Measurements from ENCODE around the gene LAMA2. TPM values are rescaled to one million over a fixed set of nuclear protein-coding genes. Genes with fewer than 3 reads are reported as not detected.

The LAMA2 gene
- total and polyA plus RNA-seq, 7 donors = 0.46 to 131 (median 59.6) TPM

GRCh38 chr6:129497481-129498441, 614.8 kb downstream of the LAMA2 start:
- intact Hi-C loops (cut with DNase I) = loop anchor here (1.0 kb wide), 1 partner anchor 78 kb away; no protein-coding TSS in a partner anchor
- Histone ChIP-seq H3K27ac (no peak overlapping the region), H3K4me3 (no peak overlapping the region), H3K9me3 (no peaks in the 10 kb centered on the region), H3K4me1 (peaks cover 0 to 15% (median 4%) of the 10 kb centered on the region in 4 donors), H3K36me3 (no peaks in the 10 kb centered on the region), H3K27me3 (no peaks in the 10 kb centered on the region)
- TF ChIP-seq EP300 (IDR thresholded peaks at IDR 0.05) = no peak
- TF ChIP-seq CTCF (IDR thresholded peaks at IDR 0.05) = no peak
- no peak for TF ChIP-seq POLR2A (IDR thresholded peaks at IDR 0.05)
- TF ChIP-seq POLR2AphosphoS5 (IDR thresholded peaks at IDR 0.05) = no peak
- DNase-seq = no peak
- 83 to 85% methylated on average over 6 of the region's 6 CpGs for WGBS, 2 donors

GRCh38 chr6:129498541-129498940, 615.6 kb downstream of the LAMA2 start:
- no peaks in the 10 kb centered on the region for H3K27me3 ChIP-seq
- intact Hi-C loops (cut with DNase I) = loop anchor here (1.0 kb wide), 1 partner anchor 77 kb away; no protein-coding TSS in a partner anchor
- DNase-seq = no peak
- TF ChIP-seq CTCF (IDR thresholded peaks at IDR 0.05) (no peak), POLR2A (IDR thresholded peaks at IDR 0.05) (no peak), POLR2AphosphoS5 (IDR thresholded peaks at IDR 0.05) (no peak), EP300 (IDR thresholded peaks at IDR 0.05) (no peak)
- H3K4me1 ChIP-seq = peaks cover 0 to 15% (median 4%) of the 10 kb centered on the region in 4 donors
- no peaks in the 10 kb centered on the region for H3K36me3 ChIP-seq
- 71 to 89% methylated on average over 2 of the region's 2 CpGs for WGBS, 2 donors
- H3K27ac ChIP-seq = no peak overlapping the region
- H3K9me3 ChIP-seq = no peaks in the 10 kb centered on the region
- no peak overlapping the region for H3K4me3 ChIP-seq

GRCh38 chr6:129498950-129499842, 616.3 kb downstream of the LAMA2 start:
- WGBS, 2 donors = 8 to 9% methylated on average over 8 of the region's 8 CpGs

GRCh38 chr6:129499843-129500219, 616.9 kb downstream of the LAMA2 start:
- no peak overlapping the region for H3K27ac ChIP-seq
- H3K27me3 ChIP-seq = no peaks in the 10 kb centered on the region
- 72 to 84% methylated on average over 4 of the region's 4 CpGs for WGBS, 2 donors
- peaks cover 0 to 15% (median 4%) of the 10 kb centered on the region in 4 donors for H3K4me1 ChIP-seq
- DNase-seq = no peak
- no peak overlapping the region for H3K4me3 ChIP-seq
- TF ChIP-seq CTCF (IDR thresholded peaks at IDR 0.05) (no peak), EP300 (IDR thresholded peaks at IDR 0.05) (no peak), POLR2A (IDR thresholded peaks at IDR 0.05) (no peak)
- intact Hi-C loops (cut with DNase I) = no loop called here
- H3K9me3 ChIP-seq = no peaks in the 10 kb centered on the region
- H3K36me3 ChIP-seq = no peaks in the 10 kb centered on the region

More at GRCh38 chr6:129498950-129499842, 616.3 kb downstream of the LAMA2 start:
- intact Hi-C loops (cut with DNase I) = loop anchor here (1.0 kb wide), 1 partner anchor 76 kb away; no protein-coding TSS in a partner anchor
- Histone ChIP-seq H3K36me3 (no peaks in the 10 kb centered on the region), H3K4me1 (peaks cover 0 to 15% (median 4%) of the 10 kb centered on the region in 4 donors), H3K27ac (no peak overlapping the region), H3K4me3 (no peak overlapping the region), H3K9me3 (no peaks in the 10 kb centered on the region), H3K27me3 (no peaks in the 10 kb centered on the region)
- DNase-seq = no peak
- TF ChIP-seq CTCF (IDR thresholded peaks at IDR 0.05) (peak; percentile 10 to 64 (median 46)), EP300 (IDR thresholded peaks at IDR 0.05) (no peak)

Data from sigmoid colon (tissue), 7 donors.